Measurements from ENCODE around the gene TDRD5.

Gene TDRD5

DNA sequence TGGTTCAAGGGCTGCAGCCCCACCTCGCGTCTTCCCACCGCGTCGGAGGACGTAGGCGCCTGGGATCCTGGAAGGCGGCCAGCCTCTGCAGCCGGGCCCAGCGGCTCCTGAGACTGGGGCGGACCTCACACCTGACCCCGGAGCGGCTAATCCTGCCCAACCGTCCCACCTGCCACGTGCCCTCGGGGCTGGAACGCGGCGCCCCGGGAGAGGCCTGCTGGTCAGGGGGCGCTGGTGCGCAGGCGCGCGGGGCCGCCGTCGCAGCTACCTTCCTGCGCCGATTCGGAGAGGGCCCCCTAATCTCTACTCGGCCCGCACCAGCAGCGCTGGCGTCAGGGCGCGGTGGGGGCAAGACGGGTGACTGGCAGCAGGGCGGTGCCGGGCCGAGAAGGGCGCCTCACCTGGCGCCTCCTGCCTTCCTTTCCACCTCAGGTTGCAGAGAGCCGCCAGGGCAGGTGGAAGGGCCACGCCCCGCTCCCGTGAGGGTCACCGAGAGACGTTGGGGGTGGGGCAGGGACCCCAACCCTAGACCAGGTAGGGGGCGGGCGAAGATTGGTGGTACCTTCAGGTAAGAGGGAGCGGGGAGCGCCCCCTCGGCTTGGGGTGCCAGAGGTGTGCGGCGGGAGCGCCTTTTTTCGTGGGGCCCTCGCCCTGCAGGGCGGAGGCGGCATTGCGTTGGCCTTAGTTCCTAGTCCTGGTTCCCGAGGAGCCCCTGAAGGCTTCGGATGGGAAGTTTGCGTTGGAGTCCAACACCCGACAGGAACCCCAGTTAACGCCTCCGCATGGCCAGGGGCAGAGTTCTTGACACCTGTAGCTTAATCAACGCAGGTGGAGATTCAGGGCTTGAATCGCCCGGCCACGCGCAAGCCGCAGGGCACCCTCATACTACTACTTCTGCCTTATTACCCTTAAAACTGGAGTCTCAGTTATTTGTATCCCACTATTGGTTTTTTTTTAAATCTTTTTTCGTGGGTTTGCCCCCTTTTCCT is at the start of gene TDRD5:
TDRD5 (plus strand) TSS at position 241 of the 989 bp plus-strand sequence. CDS start 784 bp downstream, outside the sequence.
- no peak for DNase-seq (ENCODE audit: low read depth)

DNA sequence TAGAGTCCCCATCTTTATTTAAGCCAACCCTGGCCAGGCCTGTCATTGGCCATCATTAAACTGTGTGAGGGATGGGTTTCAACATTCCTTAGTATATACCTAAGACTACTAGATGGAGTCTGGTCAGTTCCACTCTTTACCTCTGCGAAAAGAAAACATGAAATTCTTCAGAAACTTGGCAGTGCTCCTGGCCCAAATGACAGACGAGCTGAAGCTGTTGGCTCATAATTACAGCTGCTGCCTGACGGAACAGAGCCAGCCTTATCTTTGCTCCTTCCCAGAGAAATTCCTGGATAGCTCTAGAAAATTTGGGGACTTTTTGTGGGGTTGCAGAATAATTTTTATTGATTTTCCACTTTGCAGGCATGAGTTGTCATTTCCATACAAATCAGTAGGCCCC is 46.3 kb upstream of the TDRD5 start:
- DNase-seq (ENCODE audit: low read depth): no peak

DNA sequence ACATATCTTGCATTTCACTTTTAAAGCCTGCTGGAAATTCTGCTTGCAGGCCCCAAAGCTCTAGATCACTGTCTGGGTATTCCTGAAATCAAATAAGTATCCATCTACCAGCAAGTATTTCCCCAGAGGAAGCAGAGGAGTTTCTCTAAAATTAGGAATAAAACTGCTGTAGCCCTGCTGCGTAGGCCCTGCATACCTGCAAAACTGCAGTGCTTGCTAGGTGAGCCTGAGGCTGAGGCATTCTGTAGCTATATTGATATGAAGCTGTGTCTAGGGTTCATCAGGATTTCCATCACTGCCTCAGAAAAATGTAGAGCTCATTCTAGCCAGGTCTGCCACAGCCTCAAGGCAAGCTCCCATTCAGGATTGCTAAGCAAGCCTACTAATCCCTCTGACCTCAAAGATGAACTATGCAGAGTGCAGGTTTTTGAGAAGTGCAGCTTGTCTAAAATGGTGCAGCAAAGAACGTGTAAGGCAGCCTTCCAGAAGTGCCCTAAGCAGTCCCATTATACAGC is 44.6 kb upstream of the TDRD5 start:
- DNase-seq (ENCODE audit: low read depth): no peak

GRCh38 chr1:179548666-179549367 is 42.8 kb upstream of the TDRD5 start:
- DNase-seq (ENCODE audit: low read depth): no peak

DNA sequence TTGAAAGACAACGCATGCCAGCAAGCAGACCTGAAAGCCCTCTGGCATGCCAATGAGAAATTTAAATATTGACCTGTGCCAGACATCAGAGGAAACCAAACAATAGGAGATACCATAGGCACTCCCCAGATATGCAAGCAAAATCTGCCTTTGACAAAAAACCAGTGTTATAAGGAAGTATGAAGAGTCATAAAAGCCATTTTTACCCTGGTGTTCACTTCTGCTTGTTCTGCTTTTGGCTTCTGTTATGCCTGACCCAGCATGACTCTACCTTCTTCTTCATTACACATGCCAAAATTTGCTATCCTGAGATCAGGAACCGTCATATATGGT is 42.3 kb upstream of the TDRD5 start:
- DNase-seq (ENCODE audit: low read depth): no peak

DNA sequence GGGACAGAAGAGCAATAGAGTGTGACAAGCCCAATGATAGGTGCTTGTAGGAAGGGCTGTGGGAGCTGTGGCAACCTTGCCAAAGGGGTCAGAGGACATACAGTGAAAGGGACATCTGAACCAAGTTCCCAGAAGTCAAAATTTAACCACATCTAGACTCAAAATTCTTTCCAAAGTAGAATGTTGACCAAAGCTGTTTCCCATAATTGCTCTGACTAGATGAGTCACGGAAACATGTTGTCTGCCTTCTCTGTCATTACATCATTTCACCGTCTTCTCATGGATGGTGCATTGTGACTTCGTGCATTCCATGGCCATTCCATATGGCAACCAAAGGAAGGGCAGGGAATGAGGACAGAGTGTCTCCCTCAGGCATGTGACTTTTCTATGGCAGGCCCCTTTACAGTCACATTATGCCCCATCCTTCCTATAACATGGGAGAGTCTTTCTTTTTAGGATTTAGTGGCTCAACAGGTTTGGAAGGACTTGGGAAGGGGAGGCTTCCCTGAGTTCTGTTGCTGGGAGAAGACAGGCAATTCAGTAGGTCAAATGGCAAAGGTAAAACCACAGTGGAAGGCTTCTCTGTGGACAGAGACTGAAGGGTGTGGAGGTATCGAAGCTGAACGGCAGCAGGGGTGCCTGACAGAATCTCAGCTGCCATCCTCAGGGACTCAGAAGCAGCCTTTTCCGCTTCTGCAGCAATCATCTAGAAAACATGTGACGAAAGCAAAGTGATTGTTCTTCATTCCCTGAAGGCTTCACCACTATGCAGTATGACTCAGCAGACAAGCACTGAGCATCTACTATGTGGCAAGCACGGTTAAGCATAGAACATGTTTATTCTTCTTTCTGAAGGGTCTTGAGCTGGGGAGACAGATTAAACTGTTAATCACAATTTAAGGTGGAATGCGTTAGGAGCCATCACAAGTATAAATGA is 40.6 kb upstream of the TDRD5 start:
- DNase-seq (ENCODE audit: low read depth): peak; percentile 15

DNA sequence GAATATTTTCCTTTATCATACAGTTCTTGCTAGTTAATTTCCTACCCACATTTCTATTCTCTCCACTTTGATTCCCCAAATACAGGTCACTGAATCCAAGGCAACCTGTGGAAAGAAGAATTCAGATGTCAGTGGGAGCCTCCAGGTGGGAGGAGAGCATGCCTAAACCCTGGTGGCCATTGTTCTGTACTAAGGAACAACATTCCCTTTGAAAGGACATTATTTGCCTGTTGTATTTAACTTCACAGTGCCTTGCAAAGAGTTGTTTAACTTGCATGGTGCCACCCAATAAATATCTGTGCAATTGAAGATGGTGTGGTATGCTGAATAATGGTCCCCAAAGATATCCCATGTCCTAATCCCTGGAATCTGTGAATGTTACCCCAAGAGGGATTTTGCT is 37.2 kb upstream of the TDRD5 start:
- DNase-seq (ENCODE audit: low read depth): no peak

- DNase-seq (ENCODE audit: low read depth): no peak
These were observed 33.6 kb upstream of the TDRD5 start for GRCh38 chr1:179558078-179558477.

GRCh38 chr1:179575497-179576314 is 15.9 kb upstream of the TDRD5 start, which contains the start of gene NPHS2:
TSS of gene NPHS2 (minus strand) at chr1:179575948. CDS start at chr1:179575864, 84 bp downstream.
- DNase-seq (ENCODE audit: low read depth): no peak

GRCh38 chr1:179576509-179576908 is 15.1 kb upstream of the TDRD5 start:
- DNase-seq (ENCODE audit: low read depth): no peak

DNA sequence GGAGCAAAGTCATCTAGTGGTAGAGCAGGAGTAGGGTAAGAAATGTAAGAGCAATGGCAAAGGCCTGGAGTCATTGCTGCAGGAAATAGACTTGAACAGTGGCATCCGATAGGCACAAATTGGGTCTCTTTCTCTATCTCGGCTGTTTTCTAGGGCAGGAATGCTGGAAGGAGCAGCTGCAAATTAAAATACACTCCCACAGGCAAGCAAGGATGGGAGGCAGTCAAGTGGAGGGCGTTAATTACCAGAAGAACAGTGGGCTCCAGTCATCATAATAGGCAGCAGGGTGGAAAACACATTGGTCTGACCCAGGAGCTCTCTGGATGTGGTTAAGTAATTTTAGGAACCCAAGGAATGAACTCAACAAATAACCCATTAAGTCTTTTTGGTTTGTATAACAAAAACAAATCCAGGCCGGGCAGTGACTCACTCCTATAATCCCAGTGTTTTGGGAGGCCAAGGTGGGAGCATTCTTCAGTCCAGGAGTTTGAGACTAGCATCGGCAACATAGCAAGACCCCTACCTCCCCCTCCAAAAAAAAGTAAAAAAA is 7.8 kb upstream of the TDRD5 start:
- DNase-seq (ENCODE audit: low read depth): no peak

DNA sequence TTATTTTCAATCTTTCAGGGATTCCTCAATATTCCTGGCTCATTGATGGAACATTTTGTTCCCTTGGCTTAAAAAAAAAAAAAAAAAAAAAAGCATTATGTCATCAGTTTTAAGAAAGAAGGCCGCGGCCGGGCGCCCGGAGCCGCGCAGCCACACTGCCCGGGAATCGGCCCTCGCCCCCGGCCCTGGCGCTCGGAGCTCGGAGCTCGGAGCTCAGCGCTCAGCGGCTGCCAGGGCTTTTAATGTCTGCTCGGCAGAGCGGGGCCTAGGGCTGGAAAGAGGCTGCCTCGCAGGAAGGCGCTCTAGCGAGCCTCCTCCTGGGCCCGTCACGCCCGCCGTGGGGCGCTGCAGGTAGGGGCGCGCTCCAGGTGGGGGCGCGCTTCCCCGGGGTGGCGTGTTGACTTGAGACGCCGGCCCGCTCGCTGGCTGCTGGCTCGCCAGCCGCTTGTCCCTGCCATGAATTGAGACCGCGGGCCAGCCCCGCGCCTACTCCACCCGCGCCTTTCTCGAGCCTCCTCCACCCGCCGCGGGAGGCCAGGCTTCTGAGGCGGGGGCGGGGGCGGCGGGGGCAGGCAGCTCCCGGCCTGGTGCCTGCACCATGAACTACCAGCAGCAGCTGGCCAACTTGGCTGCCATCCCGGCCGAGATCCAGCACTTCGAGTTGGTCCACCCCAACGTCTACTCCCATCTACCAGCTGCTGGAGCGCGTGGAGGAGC is 5.4 kb upstream of the TDRD5 start:
- no peak for DNase-seq (ENCODE audit: low read depth)

GRCh38 chr1:179587336-179587735 is 4.3 kb upstream of the TDRD5 start:
- no peak for DNase-seq (ENCODE audit: low read depth)

DNA sequence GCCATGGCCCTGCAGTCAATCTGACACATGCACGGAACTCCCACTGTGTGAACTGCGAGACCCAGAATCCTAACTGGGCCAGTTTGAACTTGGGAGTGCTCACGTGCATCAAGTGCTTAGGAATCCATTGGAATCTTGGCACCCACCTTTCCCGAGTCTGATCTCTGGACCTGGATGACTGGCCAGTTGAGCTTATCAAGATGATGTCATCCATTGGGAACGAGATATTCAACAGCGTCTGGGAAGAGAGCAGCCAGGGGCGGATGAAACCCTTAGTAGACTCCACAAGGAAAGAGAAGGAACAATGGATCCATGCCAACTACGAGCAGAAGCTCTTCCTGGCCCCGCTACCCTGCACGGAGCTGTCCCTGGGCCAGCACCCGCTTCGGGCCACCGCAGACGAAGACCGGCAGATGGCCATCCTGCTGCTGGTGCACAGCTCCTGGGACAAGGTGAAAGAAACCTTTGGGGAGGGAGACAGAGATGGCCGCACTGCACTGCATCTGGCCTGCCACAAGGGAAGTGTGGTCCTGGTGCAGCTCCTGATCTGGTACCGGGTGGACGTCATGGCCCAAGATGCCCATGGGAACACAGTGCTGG is 3.1 kb upstream of the TDRD5 start:
- DNase-seq (ENCODE audit: low read depth): no peak

DNA sequence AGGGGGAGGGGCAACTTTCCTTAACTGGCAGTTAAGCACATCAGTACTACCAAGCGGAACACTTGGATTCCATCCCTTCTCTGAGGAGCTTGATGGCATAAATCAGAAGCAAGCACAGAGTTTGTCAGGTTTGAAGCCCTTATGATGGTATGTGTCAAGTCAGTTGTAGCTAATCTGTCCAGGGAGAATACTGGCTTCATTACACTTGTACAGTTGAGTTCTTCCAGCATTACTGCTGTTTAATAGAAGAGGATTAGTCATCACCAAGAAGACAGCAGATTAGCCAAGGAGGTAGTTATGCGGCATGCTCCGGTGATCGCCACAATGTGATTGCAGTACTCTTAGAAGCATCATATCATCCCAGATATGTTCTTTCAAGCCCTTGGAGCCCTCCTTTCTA is 2.1 kb upstream of the TDRD5 start:
- no peak for DNase-seq (ENCODE audit: low read depth)

- DNase-seq (ENCODE audit: low read depth): no peak
These were observed 961 bp upstream of the TDRD5 start for GRCh38 chr1:179590671-179591070.

GRCh38 chr1:179591253-179591591 is 410 bp upstream of the TDRD5 start:
- no peak for DNase-seq (ENCODE audit: low read depth)

GRCh38 chr1:179598631-179599030 is 7.0 kb downstream of the TDRD5 start:
- DNase-seq (ENCODE audit: low read depth): no peak

GRCh38 chr1:179599623-179600249 is 8.1 kb downstream of the TDRD5 start:
- no peak for DNase-seq (ENCODE audit: low read depth)
